CD4-positive, alpha-beta T cell (primary cell): ENCODE results near the gene TUBA8. TPM values are rescaled to one million over a fixed set of nuclear protein-coding genes. Genes with fewer than 3 reads are reported as not detected.

Experiments
- ATAC-seq: fragments of 200-7000 bp; cut with Tn5 transposase; one replicate; pipeline ENCODE4 v1.10.0; 2022; ENCODE audit warnings: mild to moderate bottlenecking; ENCODE audit not compliant: poor library complexity
- CTCF ChIA-PET: fragments of 350-600 bp; sonication (Branson Sonifier 250); formaldehyde crosslinking; loops from one replicate; lab custom pipeline; 2021; ENCODE audit warnings: antibody characterized with exemption, inconsistent platforms; lab: Charles Lee
- POLR2A ChIA-PET: fragments of 350-600 bp; sonication (Branson Sonifier 250); formaldehyde crosslinking; loops from one replicate; lab custom pipeline; 2021; ENCODE audit warnings: antibody characterized with exemption, inconsistent platforms; lab: Charles Lee
- DNase-seq, 14 experiments: peaks; one replicate each; pipeline ENCODE4 v3.0.0-alpha.2; 2013 to 2020; ENCODE audit warnings: mixed read lengths in 2 of 14
- H3K27ac ChIP-seq, 2 donors: one replicate each; pipeline versions ENCODE4 v1.5.1 to v1.7.0; 2013; ENCODE audit warnings: low read length in 2 of 2, low read depth in 1 of 2, mild to moderate bottlenecking in 1 of 2
- H3K27me3 ChIP-seq, 2 experiments: 1 replicate in 1 of 2; 2 replicates in 1 of 2; pipeline versions ENCODE4 v1.6.1 to v1.7.0; 2013; ENCODE audit warnings: low read length in 2 of 2, control low read depth in 1 of 2, mild to moderate bottlenecking in 1 of 2, moderate library complexity in 1 of 2; ENCODE audit not compliant: insufficient read depth in 2 of 2, control insufficient read depth in 1 of 2
- H3K36me3 ChIP-seq: one replicate; pipeline ENCODE4 v1.6.1; 2013; ENCODE audit warnings: low read length, control low read depth; ENCODE audit not compliant: insufficient read depth
- H3K4me1 ChIP-seq: one replicate; pipeline ENCODE4 v1.6.1; 2013; ENCODE audit warnings: low read length, control low read depth; ENCODE audit not compliant: insufficient read depth
- H3K4me3 ChIP-seq: one replicate; pipeline ENCODE4 v1.5.1; 2013; ENCODE audit warnings: mild to moderate bottlenecking, low read length, moderate library complexity
- H3K9me3 ChIP-seq, 2 experiments: 1 replicate in 1 of 2; 2 replicates in 1 of 2; pipeline versions ENCODE4 v1.6.1 to v1.7.0; 2013; ENCODE audit warnings: low read length in 2 of 2, mild to moderate bottlenecking in 2 of 2, control low read depth in 1 of 2, moderate library complexity in 1 of 2; ENCODE audit not compliant: control insufficient read depth in 1 of 2, insufficient read depth in 1 of 2
- H3K27ac Mint-ChIP-seq: one replicate; pipeline ENCODE4 v1.8.0; 2020; ENCODE audit warnings: mixed read lengths
- H3K27me3 Mint-ChIP-seq: one replicate; pipeline ENCODE4 v1.8.0; 2021; ENCODE audit warnings: mixed read lengths
- H3K36me3 Mint-ChIP-seq: one replicate; pipeline ENCODE4 v1.8.0; 2021; ENCODE audit warnings: low read depth, mixed read lengths
- H3K4me1 Mint-ChIP-seq: one replicate; pipeline ENCODE4 v1.8.0; 2021; ENCODE audit warnings: low read depth, mixed read lengths
- H3K4me3 Mint-ChIP-seq: one replicate; pipeline ENCODE4 v1.8.0; 2020; ENCODE audit warnings: mild to moderate bottlenecking, mixed read lengths
- H3K9me3 Mint-ChIP-seq: one replicate; pipeline ENCODE4 v1.8.0; 2020; ENCODE audit warnings: mixed read lengths
- intact Hi-C, 2 experiments: fragments of 100-400 bp; cut with DNase I in 1 of 2; cut with micrococcal nuclease in 1 of 2; formaldehyde crosslinking; loops; one replicate each; pipeline versions ENCODE4 v1.15.1 to v1.9.0; 2023 to 2025; cut with DNase I, micrococcal nuclease
- total RNA-seq, 174 experiments: library from RNA in 2 of 174; stranded (reverse) in 2 of 174; gene quantifications; one replicate each; pipeline ENCODE4 v1.2.3 and lab custom pipeline; 2021 to 2026
- TF ChIP-seq, protein P1 (sequence below): fragments of 200-600 bp; IDR thresholded peaks from one replicate; pipeline ENCODE4 v1.8.0; 2022; ENCODE audit warnings: antibody characterized with exemption, mild to moderate bottlenecking

TUBA8 gene
- total RNA-seq, 2 experiments from 2014 or later, result 0.47 to 1.1 TPM

- Mint-ChIP-seq H3K9me3 (no peaks in the 10 kb centered on the region), H3K4me3 (no peak overlapping the region), H3K27me3 (peaks cover 57% of the 10 kb centered on the region), H3K36me3 (peaks cover 16% of the 10 kb centered on the region), H3K27ac (no peak overlapping the region), H3K4me1 (peaks cover 15% of the 10 kb centered on the region)
- DNase-seq (no peak), ATAC-seq (no peak)
- H3K4me3 ChIP-seq, result no peak overlapping the region
- no peak overlapping the region for H3K27ac ChIP-seq
- peaks cover 0 to 26% of the 10 kb centered on the region in 2 experiments for H3K9me3 ChIP-seq
- POLR2A ChIA-PET, result no interaction called here
- no peaks in the 10 kb centered on the region for H3K36me3 ChIP-seq
- TF ChIP-seq, protein P1, sequence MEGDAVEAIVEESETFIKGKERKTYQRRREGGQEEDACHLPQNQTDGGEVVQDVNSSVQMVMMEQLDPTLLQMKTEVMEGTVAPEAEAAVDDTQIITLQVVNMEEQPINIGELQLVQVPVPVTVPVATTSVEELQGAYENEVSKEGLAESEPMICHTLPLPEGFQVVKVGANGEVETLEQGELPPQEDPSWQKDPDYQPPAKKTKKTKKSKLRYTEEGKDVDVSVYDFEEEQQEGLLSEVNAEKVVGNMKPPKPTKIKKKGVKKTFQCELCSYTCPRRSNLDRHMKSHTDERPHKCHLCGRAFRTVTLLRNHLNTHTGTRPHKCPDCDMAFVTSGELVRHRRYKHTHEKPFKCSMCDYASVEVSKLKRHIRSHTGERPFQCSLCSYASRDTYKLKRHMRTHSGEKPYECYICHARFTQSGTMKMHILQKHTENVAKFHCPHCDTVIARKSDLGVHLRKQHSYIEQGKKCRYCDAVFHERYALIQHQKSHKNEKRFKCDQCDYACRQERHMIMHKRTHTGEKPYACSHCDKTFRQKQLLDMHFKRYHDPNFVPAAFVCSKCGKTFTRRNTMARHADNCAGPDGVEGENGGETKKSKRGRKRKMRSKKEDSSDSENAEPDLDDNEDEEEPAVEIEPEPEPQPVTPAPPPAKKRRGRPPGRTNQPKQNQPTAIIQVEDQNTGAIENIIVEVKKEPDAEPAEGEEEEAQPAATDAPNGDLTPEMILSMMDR, result no peak
- CTCF ChIA-PET, result no interaction called here
- intact Hi-C loops, result no loop called here
- peaks cover 18% of the 10 kb centered on the region for H3K4me1 ChIP-seq
- peaks cover 25 to 38% of the 10 kb centered on the region in 2 experiments for H3K27me3 ChIP-seq
Measured at GRCh38 chr22:18108187-18108586, 2.4 kb upstream of the TUBA8 start.

DNA sequence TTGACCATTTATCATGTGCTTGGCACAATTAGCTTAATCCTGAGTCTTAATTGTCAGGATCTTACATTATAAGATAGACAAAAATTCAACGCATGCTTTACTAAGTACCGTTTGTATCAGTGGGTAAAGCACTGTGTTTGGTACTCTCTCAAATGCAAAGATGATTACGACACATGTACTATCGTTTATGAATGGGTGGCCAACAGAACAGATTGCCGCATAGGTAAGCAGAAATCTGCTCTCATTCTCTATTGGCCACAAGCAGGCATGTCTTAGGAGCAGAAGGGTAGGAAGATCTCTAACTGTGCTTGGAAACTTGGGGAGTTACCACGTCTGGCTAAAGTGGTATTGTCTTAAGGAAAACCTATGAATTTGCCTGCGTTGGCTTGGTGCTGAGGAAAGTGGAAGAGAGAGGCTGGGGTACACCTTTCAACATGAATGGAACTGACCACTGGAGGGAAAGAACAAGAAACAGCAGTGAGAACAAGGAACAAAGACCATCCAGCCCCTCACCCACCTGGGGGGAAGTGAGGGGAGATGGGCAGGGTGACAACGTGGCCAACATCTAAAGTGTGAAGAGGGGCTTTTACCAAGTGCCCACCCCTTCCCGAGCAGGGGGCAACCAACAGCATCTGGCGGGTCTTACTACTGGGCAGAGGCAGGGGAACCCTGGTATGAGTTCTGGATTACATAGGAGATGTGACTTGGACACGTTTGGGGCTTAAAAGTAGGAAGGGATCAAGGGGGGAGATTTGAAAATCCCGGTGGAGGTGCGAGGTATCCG is 1.0 kb upstream of the TUBA8 start:
- Mint-ChIP-seq H3K9me3 (no peaks in the 10 kb centered on the region), H3K4me1 (peaks cover 26% of the 10 kb centered on the region), H3K27ac (no peak overlapping the region), H3K4me3 (peak overlapping the region; percentile 59), H3K27me3 (peaks cover 64% of the 10 kb centered on the region), H3K36me3 (peaks cover 6% of the 10 kb centered on the region)
- ChIA-PET POLR2A (interaction anchor here (1.1 kb wide), 1 partner anchor 32 kb away, joined by 3 read pairs; the partner anchor contains the start of gene PEX26), CTCF (no interaction called here)
- H3K4me1 ChIP-seq, result peaks cover 32% of the 10 kb centered on the region
- intact Hi-C loops, result no loop called here
- peaks cover 0 to 26% of the 10 kb centered on the region in 2 experiments for H3K9me3 ChIP-seq
- H3K36me3 ChIP-seq, result no peaks in the 10 kb centered on the region
- ATAC-seq, result no peak
- H3K27ac ChIP-seq, result no peak overlapping the region
- peaks cover 27 to 38% of the 10 kb centered on the region in 2 experiments for H3K27me3 ChIP-seq
- H3K4me3 ChIP-seq, result no peak overlapping the region
- DNase-seq, result no peak
- TF ChIP-seq, protein P1, result no peak

- Histone ChIP-seq H3K4me3 (no peak overlapping the region), H3K27ac (no peak overlapping the region), H3K4me1 (peaks cover 33% of the 10 kb centered on the region), H3K36me3 (no peaks in the 10 kb centered on the region), H3K9me3 (peaks cover 0 to 21% of the 10 kb centered on the region in 2 experiments), H3K27me3 (peaks cover 23 to 30% of the 10 kb centered on the region in 2 experiments)
- no peak overlapping the region for H3K4me3 Mint-ChIP-seq
- ATAC-seq (no peak), DNase-seq (no peak)
- no peaks in the 10 kb centered on the region for H3K9me3 Mint-ChIP-seq
- intact Hi-C loops, result no loop called here
- ChIA-PET CTCF (no interaction called here), POLR2A (interaction anchor here (1.1 kb wide), 1 partner anchor 33 kb away, joined by 3 read pairs; the partner anchor contains the start of gene PEX26)
- peaks cover 49% of the 10 kb centered on the region for H3K27me3 Mint-ChIP-seq
- H3K27ac Mint-ChIP-seq, result no peak overlapping the region
- TF ChIP-seq, protein P1, result no peak
- H3K4me1 Mint-ChIP-seq, result peaks cover 27% of the 10 kb centered on the region
- no peaks in the 10 kb centered on the region for H3K36me3 Mint-ChIP-seq
Measured at GRCh38 chr22:18110954-18111758, 547 bp downstream of the TUBA8 start.
